ENCODE results near the gene FBF1.

Gene FBF1

GRCh38 chr17:75891605-75892555 is 49.0 kb downstream of the FBF1 start:
- Histone ChIP-seq H3K27ac (ENCODE audit: extremely low read depth, low read depth, low read length) (no peak overlapping the region), H3K36me3 (ENCODE audit: control insufficient read depth in 2 of 2, insufficient read depth in 1 of 2, low read length in 2 of 2) (peaks cover 11 to 38% of the 10 kb centered on the region in 2 experiments; a peak in 2 of 3 replicates), H3K4me1 (ENCODE audit: control insufficient read depth, insufficient read depth, low read length) (peaks cover 4% of the 10 kb centered on the region), H3K4me3 (ENCODE audit: low read depth, low read length) (no peak overlapping the region), H3K9me3 (ENCODE audit: control insufficient read depth, insufficient read depth, low read depth, low read length) (no peaks in the 10 kb centered on the region)
- ChIA-PET POLR2A (interaction anchor here (1.0 to 1.1 kb wide), 2 partner anchors 13 to 19 kb away, joined by 3 read pairs; partner anchors contain the start of gene TRIM47), CTCF (interaction anchor here (0.6 to 1.8 kb wide), 2 partner anchors 36 to 409 kb away, joined by 3 to 8 read pairs; no protein-coding TSS in a partner anchor)
- TF ChIP-seq GLIS2 (tag by site-specific recombination; IDR thresholded peaks at IDR 0.05) (peak; percentile 39), ZNF366 (tag by site-specific recombination; conservative IDR thresholded peaks at IDR 0.05) (no peak), REST (tag by site-specific recombination; IDR thresholded peaks at IDR 0.05) (no peak), ZNF302 (tag by site-specific recombination; IDR thresholded peaks at IDR 0.05; ENCODE audit: low read depth) (no peak), OVOL3 (tag by site-specific recombination; IDR thresholded peaks at IDR 0.05) (no peak), ZNF600 (tag by site-specific recombination; IDR thresholded peaks at IDR 0.05) (peak; percentile 26; the same call in 1 of the 2 replicates), PATZ1 (tag by site-specific recombination; IDR thresholded peaks at IDR 0.05) (no peak), REPIN1 (tag by site-specific recombination; IDR thresholded peaks at IDR 0.05; ENCODE audit: low read depth) (no peak), ZNF280C (tag by site-specific recombination; IDR thresholded peaks at IDR 0.05) (no peak), ZNF266 (tag by site-specific recombination; IDR thresholded peaks at IDR 0.05; ENCODE audit: low read depth) (no peak), ZNF792 (tag by site-specific recombination; IDR thresholded peaks at IDR 0.05) (no peak), ZFP3 (tag by site-specific recombination; IDR thresholded peaks at IDR 0.05; ENCODE audit: low read depth) (no peak), KLF7 (tag by site-specific recombination; IDR thresholded peaks at IDR 0.05; ENCODE audit: borderline replicate concordance) (no peak), OSR2 (tag by site-specific recombination; IDR thresholded peaks at IDR 0.05) (no peak), ZEB2 (tag by site-specific recombination; IDR thresholded peaks at IDR 0.05) (no peak), ZBTB17 (tag by site-specific recombination; IDR thresholded peaks at IDR 0.05) (no peak), RBAK (tag by site-specific recombination; IDR thresholded peaks at IDR 0.05) (no peak), ZNF223 (tag by site-specific recombination; IDR thresholded peaks at IDR 0.05) (no peak)

Measured in HEK293 (cell line).